GM04503 (cell line): ENCODE results near the gene TSSK3.
"Not testable (repeated sequence)": the region's sequence is repeated elsewhere in the genome, so short reads cannot be mapped to it uniquely, and the experiment has no call there.

Experiments used
- DNase-seq: peaks from one replicate; pipeline ENCODE4 v3.0.0-alpha.2; 2012; ENCODE audit warnings: low read depth

The TSSK3 gene

DNA sequence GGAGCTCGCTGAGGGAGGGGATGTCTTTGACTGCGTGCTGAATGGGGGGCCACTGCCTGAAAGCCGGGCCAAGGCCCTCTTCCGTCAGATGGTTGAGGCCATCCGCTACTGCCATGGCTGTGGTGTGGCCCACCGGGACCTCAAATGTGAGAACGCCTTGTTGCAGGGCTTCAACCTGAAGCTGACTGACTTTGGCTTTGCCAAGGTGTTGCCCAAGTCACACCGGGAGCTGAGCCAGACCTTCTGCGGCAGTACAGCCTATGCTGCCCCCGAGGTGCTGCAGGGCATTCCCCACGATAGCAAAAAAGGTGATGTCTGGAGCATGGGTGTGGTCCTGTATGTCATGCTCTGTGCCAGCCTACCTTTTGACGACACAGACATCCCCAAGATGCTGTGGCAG, 1.4 kb downstream of the TSSK3 start:
- DNase-seq: no peak

DNA sequence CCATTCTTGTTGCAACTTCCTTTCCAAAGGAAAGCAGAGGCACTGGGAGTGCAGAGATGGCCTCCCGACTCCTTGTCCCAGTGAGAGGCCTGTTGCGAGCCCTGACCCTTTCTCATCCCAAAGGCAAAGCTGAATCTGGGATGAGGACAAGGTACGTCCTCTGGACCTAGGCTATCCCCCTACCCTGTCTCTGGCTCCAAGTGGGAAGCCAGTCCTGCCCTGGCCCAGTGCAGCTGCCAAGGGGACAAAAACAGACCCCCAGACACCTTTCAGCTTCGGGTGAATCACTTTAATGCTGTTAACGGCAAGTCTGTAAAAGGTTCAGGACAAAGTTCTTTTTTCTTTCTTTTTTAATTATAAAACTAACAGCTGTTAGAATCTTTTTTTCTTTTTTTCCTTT, 2.5 kb downstream of the TSSK3 start:
- DNase-seq: no peak

DNA sequence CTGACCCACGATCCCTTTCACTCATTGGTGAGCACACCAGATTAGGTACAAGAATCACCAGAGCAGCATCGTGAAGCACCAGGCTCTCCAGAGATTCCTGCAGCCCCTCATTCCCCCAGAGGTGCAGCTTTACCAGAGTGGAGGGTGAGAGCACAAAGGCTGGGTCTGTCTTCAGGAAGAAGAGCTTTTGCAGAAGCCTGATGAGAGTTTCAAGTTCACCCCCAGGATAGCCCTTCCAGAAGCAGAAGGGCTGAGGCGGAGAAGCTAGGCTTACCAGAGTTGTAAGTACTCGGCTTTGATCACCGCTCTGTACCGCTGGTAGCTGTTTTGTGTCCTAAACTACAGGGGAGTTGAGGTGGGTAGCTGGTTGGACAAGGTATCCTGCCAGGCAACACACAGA, 3.1 kb downstream of the TSSK3 start:
- no peak for DNase-seq

DNA sequence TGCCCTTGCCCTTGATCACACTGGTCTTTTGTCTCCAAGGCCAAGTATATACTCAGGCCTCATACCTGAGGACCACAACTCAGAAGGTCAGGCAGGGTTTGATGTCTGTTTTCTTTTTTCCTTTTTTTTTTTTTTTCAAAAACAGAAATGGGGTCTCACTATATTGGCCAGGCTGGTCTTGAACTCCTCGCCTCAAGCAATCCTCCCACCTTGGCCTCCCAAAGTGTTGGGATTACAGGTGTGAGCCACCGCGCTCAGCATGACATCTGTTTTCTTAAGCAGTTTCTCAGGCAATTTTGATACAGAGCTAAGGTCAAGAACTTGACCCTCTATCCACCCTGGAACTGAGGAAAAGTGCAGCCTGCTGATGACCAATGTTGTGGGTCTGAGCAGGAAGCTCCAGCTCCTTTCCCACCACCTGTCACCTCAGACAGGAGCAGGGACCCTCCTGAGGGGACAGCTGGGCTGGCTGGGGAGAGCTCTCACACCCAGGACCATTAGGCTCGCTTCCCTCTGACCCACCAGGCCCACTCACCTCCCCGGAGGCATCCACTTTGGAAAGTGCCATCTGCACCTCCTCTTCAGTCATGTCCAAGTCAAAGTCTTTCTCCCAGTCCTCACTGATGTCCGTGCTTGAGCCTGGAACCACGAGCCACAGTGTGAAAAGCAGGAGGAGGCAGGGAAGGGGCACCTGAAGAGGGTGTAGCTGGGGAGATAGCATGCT, 5.7 kb downstream of the TSSK3 start:
- no peak for DNase-seq

DNA sequence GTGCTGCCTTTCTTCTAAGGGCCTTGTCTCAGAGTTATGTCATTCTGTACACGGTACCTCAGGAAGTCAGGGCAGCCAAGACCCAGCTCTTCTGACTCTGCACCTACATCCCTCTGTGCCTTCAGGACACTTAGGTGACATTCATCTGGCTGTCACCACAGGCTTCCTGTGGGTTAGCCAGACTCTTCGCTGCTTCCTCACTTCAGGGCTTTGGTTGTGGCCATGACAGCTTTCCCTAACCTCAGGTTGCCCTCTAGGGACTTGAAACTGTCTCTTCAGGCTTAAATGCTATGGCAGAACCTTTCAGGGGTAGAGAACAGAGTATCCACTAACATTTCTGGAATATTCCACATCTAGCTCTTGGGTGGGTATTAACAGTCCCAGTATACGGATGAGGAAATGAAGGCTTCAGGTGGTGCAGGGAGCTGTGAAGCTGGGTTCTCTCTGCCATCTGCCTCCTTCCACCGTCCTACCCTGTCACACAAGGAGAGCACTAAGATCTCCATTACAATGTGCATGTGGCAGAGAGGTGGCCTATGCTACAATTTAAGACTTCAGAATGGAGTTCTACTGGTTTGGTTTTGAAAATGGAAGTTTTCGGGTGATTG, 9.9 kb downstream of the TSSK3 start:
- DNase-seq: no peak

DNA sequence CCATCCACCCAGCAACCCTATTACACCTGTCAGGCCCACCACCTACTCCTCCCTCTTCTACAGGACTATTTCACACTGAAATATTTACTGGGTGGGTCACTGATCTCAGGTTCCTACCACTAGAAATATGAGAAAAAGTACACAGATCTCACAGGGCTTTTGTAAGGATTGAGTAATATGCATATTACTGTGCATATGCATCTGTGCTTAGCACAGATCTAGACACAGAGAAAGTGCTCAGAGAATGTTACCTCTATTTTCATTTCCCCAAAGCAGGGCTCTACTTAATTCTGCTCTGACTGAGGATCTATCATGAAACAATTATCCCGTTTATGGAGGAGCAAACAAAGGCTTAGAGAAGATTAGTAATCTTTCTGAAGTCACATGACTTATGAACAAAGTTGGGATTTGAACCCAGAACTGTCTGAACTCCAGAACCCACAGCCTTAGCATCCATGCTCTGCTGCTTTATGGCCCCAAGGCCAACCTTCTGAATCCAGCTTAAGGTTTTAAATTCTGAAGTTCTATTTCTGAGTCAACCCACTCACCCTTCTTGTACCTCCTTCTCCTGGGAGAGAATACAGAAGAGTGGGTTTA, 11.8 kb downstream of the TSSK3 start:
- no peak for DNase-seq

DNA sequence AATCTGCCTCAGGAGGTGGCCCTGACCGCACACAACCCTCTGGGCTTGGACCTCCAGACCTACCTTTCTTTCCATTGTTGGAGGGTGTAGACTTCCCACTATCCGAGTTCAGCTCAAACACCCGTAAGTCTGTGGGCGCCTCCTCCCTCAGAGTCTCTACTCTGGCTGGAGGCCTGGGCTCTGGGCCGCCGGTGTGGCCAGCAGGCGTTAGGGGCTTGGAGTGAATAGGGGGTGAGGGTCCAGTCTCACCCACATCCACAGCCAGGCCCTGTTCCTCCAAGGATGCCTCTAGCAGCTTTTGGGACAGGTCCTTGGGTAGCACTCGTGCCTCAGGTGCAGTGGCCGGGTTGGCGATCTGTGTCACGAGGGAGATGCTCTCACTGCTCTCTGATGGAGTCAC, 13.9 kb downstream of the TSSK3 start:
- DNase-seq: no peak

DNA sequence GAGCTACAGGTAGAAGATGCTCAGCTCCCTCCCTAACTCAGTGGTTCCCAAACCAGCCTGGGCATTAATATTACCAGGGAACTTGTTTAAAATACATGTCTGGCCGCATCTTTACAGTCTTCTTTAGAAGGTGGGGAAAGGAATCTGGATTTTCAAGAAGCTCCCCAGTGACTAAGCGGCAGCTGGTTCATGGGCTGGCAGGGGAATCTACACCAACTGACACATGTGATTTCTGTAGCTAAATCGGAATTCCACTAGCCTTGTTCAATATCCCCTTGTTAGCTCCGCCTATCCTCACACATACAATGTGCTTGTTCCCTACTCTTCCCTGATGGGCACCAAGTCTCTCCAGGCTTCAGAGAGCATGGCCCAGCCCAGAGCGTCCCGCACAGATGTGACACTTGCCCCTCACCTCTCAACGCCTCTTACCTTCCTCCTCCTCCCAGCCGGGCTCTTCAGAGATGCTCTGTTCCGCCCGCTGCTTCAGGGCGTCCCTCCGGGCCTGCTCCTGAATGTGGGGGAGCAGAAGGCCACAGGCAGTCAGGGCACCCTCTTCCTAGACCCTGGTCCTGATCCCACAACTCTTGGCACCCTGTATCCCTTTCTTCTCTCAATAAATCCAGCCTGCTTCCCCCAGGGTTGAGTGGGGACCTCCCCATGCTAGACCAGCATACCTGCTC, 15.3 kb downstream of the TSSK3 start:
- DNase-seq: no peak

DNA sequence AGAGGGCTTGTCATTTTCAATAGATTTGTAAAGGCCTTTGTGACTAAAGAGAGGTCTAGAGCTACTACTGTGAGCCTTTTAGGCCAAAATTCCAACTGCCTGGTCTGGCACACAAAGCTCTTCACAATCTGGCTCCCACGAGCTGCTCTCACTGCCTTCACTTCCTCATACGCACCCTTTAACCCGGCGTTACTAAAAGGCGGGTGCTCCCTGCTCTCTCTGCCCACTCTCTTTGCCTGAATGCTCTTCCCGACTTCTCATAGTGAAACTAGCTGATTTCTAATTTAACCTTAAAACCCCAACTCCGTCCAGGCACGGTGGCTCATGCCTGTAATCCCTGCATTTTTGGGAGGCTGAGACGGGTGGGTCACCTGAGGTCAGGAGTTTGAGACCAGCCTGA, 17.7 kb downstream of the TSSK3 start:
- no peak for DNase-seq

DNA sequence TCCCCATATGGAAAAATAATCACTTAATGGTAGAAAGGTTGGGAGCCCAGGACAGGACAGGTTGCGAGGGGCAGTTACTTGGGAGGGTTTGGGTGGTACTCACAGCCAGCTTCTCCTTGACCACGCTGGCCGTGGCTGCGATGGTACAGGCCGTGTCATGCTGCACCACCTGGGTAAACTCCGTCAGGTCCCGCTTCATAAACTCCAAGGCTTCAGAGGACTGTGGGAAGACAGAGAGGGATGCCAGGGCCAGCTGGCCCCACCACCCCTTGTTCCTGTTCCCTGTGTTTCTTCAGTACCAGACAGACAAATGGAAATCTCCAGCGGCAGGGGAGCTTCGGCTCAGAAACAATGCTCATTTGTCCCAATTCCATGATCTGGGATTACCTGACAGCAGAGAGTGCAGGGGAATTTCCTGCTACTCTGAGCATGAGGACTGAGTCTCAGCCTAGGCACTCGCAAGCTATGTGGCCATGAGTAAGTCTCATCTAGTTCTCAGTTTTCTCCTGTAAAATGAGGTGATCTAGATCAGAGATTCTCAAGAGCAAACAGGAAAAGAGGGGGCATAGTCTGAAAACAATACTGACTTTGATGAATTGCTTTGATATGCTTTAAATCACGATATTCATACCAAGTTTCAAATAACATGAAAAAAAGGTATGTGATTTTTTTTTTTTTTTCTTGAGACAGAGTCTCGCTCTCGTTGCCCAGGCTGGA, 24.5 kb downstream of the TSSK3 start:
- DNase-seq: no peak

DNA sequence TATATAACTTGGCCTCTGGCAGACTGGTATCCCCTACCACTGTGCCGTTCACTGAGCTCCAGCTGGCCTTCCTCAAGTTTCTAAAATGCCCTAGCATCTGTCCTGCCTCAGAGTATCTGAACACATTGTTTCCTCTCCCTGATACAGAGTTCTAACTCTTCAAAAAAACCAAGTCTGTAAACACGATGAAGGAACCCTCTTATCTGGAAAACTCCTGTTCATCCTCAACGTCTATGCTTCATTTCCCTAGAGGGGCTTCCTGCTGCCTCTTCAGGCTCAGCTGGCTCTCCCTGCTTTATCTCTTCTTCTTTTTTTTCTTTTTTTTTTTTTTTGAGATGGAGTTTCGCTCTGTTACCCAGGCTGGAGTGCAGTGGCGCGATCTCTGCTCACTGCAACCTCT, 26.3 kb downstream of the TSSK3 start:
- no peak for DNase-seq

DNA sequence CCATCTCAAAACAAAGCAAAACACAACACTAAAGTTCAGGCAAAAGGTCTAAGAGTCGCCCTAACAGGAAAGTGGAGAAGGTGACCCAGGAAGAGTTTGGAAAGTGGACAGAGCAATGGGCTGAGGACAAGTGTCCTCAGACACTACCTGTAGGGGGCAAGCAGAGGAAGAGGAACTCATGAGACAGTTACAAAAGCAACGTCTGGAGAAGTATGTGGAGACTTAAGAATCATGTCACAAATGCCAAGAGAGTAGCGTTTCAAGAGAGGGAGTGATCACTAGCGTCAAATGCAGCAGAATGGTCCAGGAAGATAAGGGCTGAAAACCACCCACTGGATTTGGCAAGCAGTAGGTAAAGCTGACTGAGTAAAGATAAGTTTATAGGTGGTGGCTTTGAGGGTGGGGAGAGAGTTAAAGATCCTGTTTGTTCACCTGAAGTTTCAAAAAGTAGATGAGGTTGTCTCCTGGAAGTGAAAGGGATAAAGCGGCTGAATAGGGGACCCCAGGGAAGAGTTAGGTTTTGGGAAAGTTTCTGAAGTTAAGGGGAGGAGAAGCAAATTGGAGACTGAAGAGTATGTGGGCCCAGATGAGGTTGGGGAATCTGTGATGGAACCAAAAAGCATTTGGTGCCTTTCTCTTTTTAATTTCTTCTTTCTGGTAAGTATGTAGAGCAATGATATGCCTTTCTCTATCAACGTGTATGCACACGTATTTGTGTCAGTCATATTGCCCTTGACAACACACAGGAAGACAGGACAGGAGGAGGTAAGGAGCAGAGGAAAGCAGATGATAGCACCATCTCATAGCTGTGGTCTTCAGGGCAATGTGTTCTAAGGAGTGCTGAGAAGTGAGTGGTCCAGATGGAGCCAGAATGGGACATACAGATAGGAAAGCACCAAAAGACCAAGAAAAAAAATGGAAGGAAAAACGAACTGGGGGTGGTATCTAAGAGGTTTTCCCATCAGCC, 28.8 kb downstream of the TSSK3 start:
- no peak for DNase-seq

DNA sequence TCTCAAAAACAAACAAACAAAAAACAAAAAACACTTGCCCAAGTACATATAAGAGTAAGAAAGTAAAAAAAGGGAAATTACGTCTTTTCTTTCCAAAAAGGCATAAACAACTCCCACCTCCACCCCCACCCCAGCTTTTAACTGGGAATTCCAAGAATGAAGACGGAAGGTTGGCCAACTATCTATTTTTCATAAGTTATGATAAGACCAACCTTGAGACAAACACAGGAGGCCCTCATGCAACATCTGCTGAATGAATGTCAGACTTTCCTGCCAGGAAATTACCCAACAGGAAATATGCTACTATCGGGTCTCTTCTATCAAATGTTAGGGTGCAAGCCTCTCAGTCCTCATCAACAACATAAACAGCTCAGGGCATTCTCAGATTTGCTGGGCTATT, 30.0 kb downstream of the TSSK3 start:
- no peak for DNase-seq

DNA sequence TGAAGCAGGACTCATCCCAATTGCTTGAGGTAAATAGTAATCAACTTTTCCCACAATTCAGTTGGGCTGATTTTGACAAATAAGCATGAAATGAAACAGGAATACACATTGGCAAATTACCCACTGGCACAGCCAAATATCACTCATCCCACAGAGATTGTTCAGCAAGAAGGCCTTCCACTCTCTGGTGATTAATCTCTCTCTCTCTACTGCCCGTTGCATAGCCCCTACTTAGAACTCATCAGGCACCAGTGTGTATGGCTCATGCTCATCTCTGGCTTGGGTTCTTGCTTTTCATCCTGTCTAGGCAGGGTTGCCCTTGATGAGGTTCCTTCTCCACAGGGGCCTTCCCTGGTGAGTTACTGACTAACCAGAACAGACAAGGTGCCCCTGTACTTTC, 30.8 kb downstream of the TSSK3 start:
- no peak for DNase-seq

DNA sequence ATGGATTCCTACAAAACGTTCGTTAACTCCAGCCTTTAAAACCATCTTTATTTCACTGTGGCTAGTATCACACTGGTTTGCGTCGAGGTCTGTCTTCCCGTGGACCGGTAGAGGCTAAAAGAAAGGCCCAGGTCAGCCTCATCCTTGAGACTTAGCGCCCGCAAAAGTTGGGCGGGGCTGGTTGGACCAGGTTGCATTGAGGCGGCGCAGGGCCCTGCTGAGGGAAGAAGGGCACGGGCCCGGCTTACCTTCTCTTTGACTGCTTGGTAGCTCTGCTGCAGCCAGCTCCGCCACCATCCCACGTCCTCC, 31.4 kb downstream of the TSSK3 start:
- no peak for DNase-seq

DNA sequence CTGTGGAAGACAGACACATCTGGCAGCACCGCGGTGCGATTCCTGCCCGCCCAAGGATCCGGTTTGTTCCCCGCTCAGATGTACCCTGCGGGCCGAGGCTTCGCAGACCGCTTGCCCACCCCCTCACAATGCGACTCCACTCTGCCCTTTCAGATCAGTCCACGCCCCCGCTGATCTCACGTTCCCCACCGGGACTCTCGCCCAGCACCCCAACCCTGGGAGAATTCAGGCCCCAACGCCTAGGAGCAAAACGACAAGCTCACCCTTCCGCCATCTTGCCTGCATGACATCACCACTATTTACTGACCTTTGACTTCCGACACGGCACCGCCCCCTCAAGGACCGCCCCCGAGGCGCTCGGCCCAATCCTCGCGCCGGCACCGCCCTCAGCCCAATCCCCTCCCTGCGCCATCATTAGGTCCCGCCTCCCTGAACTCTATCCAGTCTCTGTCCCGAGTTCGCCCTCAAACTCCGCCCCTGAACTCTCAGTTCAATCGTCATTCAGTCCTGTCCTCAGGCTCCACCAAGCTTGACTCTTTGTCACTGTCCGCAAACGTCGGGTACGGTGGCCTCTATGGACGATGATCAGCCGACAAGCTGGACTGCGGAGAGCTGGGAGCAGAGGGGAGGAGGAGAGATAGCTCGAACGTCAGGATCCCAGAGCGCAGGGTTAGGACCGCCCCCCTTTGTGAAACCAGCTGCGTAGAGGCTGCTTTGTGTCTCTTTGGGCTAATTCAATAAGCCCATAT, 32.0 kb downstream of the TSSK3 start, which contains the start of gene BSDC1:
Gene BSDC1, minus strand, starts transcription at position 301 of the 749 bp plus-strand sequence. Its CDS starts 27 bp downstream, at position 274.
- peak; percentile 97 for DNase-seq

DNA sequence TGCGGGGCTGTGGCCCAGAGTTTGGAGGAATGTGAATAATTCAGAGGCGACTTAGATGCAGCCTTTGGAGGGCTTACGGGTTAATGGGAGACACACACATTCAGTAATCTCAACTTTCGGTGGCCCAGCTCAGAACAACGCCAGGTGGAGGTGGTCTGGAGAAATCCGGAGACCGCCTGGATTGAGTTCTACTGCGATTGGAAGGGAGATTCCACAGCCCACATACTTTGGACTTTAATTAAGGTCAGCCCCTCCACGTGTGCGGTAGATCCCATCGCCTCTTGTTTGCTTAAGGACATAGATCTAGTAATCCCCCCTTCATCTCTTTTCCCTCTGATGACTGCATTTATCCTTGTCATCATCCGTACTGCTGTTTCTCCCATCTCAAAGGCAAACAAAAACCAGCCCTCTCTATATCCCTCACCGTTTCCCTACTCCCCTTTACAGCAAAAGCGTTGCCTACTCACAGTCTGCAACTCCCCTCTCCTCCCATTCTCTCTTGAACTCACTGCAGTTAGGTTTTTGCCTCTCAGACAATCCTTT, 32.6 kb downstream of the TSSK3 start:
- DNase-seq: no peak

DNA sequence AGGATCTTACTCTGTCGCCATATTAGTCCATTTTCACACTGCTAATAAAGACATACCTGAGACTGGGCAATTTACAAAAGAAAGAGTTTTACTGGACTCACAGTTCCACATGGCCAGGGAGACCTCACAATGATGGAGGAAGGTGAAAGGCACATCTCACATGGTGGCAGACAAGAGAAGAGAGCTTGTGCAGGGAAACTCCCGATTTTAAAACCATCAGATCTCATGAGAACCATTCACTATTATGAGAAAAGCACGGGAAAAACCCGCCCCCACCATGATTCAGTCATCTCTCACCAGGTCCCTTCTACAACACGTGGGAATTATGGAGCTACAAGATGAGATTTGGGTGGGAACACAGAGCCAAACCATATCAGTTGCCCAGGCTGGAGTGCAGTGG, 34.2 kb downstream of the TSSK3 start:
- DNase-seq: not testable (repeated sequence)

DNA sequence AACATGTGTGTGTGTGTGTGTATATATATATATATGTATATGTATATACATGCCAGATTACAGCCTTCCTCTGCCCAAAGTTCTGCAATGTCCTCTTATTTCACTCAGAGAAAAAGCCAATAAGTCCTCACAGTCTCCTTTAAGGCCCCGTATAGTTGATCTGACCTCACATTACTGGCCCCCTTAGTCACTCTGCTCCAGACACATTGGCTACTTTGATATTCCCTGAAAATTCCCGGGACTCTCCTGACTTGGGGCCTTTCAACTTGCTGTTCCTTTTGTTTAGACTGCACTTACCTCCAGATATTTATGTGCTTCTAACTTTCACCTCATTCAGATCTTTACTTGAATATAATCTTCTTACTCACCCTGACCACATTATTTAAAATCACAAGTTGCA, 36.1 kb downstream of the TSSK3 start:
- no peak for DNase-seq

DNA sequence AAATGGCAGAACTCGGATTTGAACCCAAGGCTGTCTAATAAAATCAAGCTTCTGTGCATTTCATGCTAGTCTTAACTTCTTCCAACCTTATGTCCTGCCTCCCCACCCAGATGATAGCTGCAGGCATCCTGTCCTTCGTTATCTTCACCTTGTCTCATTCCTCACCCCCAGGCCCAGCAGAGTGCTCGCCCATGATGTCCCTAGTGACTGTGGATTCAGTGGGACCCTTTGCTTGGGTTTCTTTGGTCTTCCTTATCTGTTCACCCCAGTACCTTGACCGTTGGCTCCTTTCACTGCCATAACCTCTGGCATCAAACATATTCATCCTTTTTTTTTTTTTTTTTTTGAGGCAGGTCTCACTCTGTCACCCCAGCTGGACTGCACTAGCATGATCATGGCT, 37.5 kb downstream of the TSSK3 start:
- no peak for DNase-seq
